HepG2 (cell line): ENCODE measurements around the gene NOS1. TPM values are rescaled to one million over a fixed set of nuclear protein-coding genes. Genes with fewer than 3 reads are reported as not detected.
"Not testable (repeated sequence)": the region's sequence is repeated elsewhere in the genome, so short reads cannot be mapped to it uniquely, and the experiment has no call there.

Source experiments
- ATAC-seq: fragments of 200-7000 bp; cut with Tn5 transposase; 3 replicates; pipeline ENCODE4 v1.9.1; 2020; ENCODE audit warnings: mild to moderate bottlenecking, moderate library complexity
- BruUV-seq: library from RNA; stranded (reverse); fragments of 400-500 nt; replicated peaks from 2 replicates; lab custom pipeline; 2021; lab: Mats Ljungman, UMichigan
- CTCF ChIA-PET: fragments of 300-600 bp; formaldehyde crosslinking; extraction: SDS; loops from one replicate; lab custom pipeline; 2021; ENCODE audit warnings: low total read pairs, inconsistent platforms, low intra/inter-chr PET ratio; lab: Yijun Ruan, JAX
- POLR2A ChIA-PET: fragments of 350-600 bp; sonication (Branson Sonifier 250); formaldehyde crosslinking; loops from one replicate; lab custom pipeline; 2020; ENCODE audit warnings: antibody characterized with exemption, inconsistent platforms; lab: Yijun Ruan, JAX
- DNase-seq: peaks from one replicate; pipeline ENCODE4 v3.0.0-alpha.2; 2015; ENCODE audit warnings: low spot score
- FAIRE-seq: peaks from 3 replicates; lab custom pipeline; 2011; peaks lifted over from hg19 to GRCh38; lab: Jason Lieb, UNC
- H2AFZ ChIP-seq: one replicate; pipeline ENCODE4 v1.6.1; 2011; ENCODE audit warnings: low read length, inconsistent platforms
- H3K27ac ChIP-seq: fragments of 300-600 bp; 3 replicates; pipeline ENCODE4 v1.8.0; 2011; ENCODE audit warnings: mixed run types, mild to moderate bottlenecking, mixed read lengths, low read length, inconsistent platforms; ENCODE audit not compliant: insufficient read depth; ENCODE audit errors: extremely low read length
- H3K27me3 ChIP-seq, 2 experiments: fragments of 200-600 bp in 1 of 2; 2 replicates in 1 of 2; 3 replicates in 1 of 2; pipeline versions ENCODE4 v1.6.0 to v1.8.0; 2011; ENCODE audit warnings: low read length in 2 of 2, mild to moderate bottlenecking in 2 of 2, moderate library complexity in 2 of 2, inconsistent platforms in 1 of 2; ENCODE audit not compliant: insufficient read depth in 2 of 2, control insufficient read depth in 1 of 2
- H3K36me3 ChIP-seq, 2 experiments: fragments of 200-600 bp in 1 of 2; replicated peaks in 1 of 2; 2 replicates in 1 of 2; 3 replicates in 1 of 2; pipeline versions ENCODE4 v1.5.1 to v1.8.0; 2011; ENCODE audit warnings: low read length in 2 of 2, inconsistent platforms in 1 of 2; ENCODE audit not compliant: insufficient read depth in 2 of 2, control insufficient read depth in 1 of 2
- H3K4me1 ChIP-seq: 2 replicates; pipeline ENCODE4 v1.5.1; 2012; ENCODE audit warnings: low read length, inconsistent platforms; ENCODE audit not compliant: insufficient read depth
- H3K4me2 ChIP-seq: 2 replicates; pipeline ENCODE4 v1.6.0; 2011; ENCODE audit warnings: low read depth, low read length, inconsistent platforms
- H3K4me3 ChIP-seq, 3 experiments: fragments of 200-600 bp in 1 of 3; sonication (generic), shearing (Covaris generic) in 1 of 3; replicated peaks in 1 of 3; 2 replicates each; pipeline ENCODE4 v1.5.1; 2011 to 2016; ENCODE audit warnings: low read length in 3 of 3, inconsistent platforms in 2 of 3, low read depth in 2 of 3, mild to moderate bottlenecking in 2 of 3, control low read depth in 1 of 3, mixed read lengths in 1 of 3; ENCODE audit not compliant: insufficient read depth in 1 of 3
- H3K79me2 ChIP-seq: one replicate; pipeline ENCODE4 v1.6.1; 2011; ENCODE audit warnings: low read length, inconsistent platforms; ENCODE audit not compliant: insufficient read depth
- H3K9ac ChIP-seq: 2 replicates; pipeline ENCODE4 v1.6.0; 2011; ENCODE audit warnings: mild to moderate bottlenecking, low read depth, low read length, inconsistent platforms; ENCODE audit not compliant: insufficient read depth
- H3K9me3 ChIP-seq: 2 replicates; pipeline ENCODE4 v1.5.1; 2012; ENCODE audit warnings: mild to moderate bottlenecking, low read length
- H4K20me1 ChIP-seq: 2 replicates; pipeline ENCODE4 v1.6.0; 2011; ENCODE audit warnings: inconsistent platforms, mild to moderate bottlenecking, low read length, moderate library complexity; ENCODE audit not compliant: insufficient read depth
- CBX5 ChIP-seq: sonication (generic); formaldehyde crosslinking; IDR thresholded peaks from 2 replicates; pipeline ENCODE4 v1.4.0; 2020; ENCODE audit warnings: missing genetic modification reagents, borderline replicate concordance
- FOSL2 ChIP-seq: sonication (generic); formaldehyde crosslinking; IDR thresholded peaks from 2 replicates; pipeline ENCODE4 v1.4.0; 2020; ENCODE audit warnings: missing genetic modification reagents
- RBAK ChIP-seq: sonication (generic); formaldehyde crosslinking; IDR thresholded peaks from 2 replicates; pipeline ENCODE4 v1.5.1; 2020; ENCODE audit warnings: mild to moderate bottlenecking, missing genetic modification reagents
- ZNF841 ChIP-seq: sonication (generic); formaldehyde crosslinking; IDR thresholded peaks from 2 replicates; pipeline ENCODE4 v1.8.1; 2023; ENCODE audit warnings: missing genetic modification reagents, borderline replicate concordance
- WGBS: methylation state at CpG from one replicate; pipeline ENCODE4 v1.1.6; 2017; ENCODE audit warnings: low lambda C conversion rate; 5-methylcytosine and 5-hydroxymethylcytosine counted together
- in situ Hi-C: cut with HindIII; loops from 2 replicates; pipeline ENCODE4 v1.10.0; 2017; ENCODE audit warnings: low pct_unique_long_range_greater_than_20kb; ENCODE audit not compliant: extremely low pct_ligation_motif_present
- intact Hi-C: fragments of 100-400 bp; cut with micrococcal nuclease; formaldehyde crosslinking; loops from one replicate; pipeline ENCODE4 v1.10.0; 2022; ENCODE audit not compliant: unreplicated experiment
- polyA plus RNA-seq, 8 experiments: library from polyadenylated mRNA; depleted of rRNA in 3 of 8; stranded (reverse) in 7 of 8; unstranded in 1 of 8; fragments of >200 nt; fragmentation: Illumina TruSeq in 4 of 8; extraction: Trizol in 4 of 8; gene quantifications; 2 replicates each; pipeline versions ENCODE4 v1.2.1 to v1.2.3, GENCODE V29; 2011 to 2016; ENCODE audit warnings: low read depth in 4 of 8, missing spikeins in 1 of 8, mixed read lengths in 1 of 8; ENCODE audit not compliant: insufficient read depth in 1 of 8
- total RNA-seq, 5 experiments: library from RNA; depleted of rRNA; stranded (reverse); fragments of >200 nt; fragmentation: Illumina TruSeq; extraction: Trizol; gene quantifications; 2 replicates each; pipeline ENCODE4 v1.2.3, GENCODE V29; 2016; ENCODE audit warnings: low read depth in 1 of 5
- TF ChIP-seq, protein P1 (sequence below): sonication (generic); formaldehyde crosslinking; IDR thresholded peaks from 2 replicates; pipeline ENCODE4 v1.4.0; 2020; ENCODE audit warnings: missing genetic modification reagents, mild to moderate bottlenecking, borderline replicate concordance
- TF ChIP-seq, protein P2 (sequence below): sonication (generic); formaldehyde crosslinking; IDR thresholded peaks from 2 replicates; pipeline ENCODE4 v1.5.1; 2020; ENCODE audit warnings: mild to moderate bottlenecking, missing genetic modification reagents, borderline replicate concordance

The NOS1 gene
- total and polyA plus RNA-seq, 2 of the 13 experiments (the other 11 are each of a cell fraction or from before 2014, with no cell fraction given): not detected

DNA sequence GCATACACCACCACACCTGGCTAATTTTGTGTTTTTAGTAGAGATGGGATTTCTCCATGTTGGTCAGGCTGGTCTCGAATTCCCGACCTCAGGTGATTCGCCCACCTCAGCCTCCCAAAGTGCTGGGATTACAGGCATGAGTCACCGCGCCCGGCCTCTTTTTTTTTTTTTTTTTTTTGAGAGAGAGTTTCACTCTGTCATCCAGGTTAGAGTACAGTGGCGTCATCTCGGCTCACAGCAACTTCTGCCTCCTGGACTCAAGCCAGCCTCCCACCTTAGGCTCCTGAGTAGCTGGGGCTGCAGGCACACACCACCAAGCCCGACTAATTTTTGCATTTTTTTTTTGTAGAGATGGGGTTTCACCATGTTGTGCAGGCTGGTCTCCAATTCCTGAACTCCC, 166.4 kb downstream of the NOS1 start:
- POLR2A ChIA-PET, H2AFZ ChIP-seq, in situ Hi-C loops, FAIRE-seq, H3K4me2 ChIP-seq, CTCF ChIA-PET, H4K20me1 ChIP-seq, intact Hi-C loops, H3K9me3 ChIP-seq, BruUV-seq, H3K4me3 ChIP-seq, H3K79me2 ChIP-seq, H3K9ac ChIP-seq, H3K36me3 ChIP-seq, H3K27ac ChIP-seq, H3K4me1 ChIP-seq, ATAC-seq: not testable (repeated sequence)
- peaks cover 0 to 25% of the 10 kb centered on the region in 2 experiments; a peak in 3 of 5 replicates for H3K27me3 ChIP-seq
- DNase-seq: peak; percentile 21
- 1% methylated on average over 9 of the region's 9 CpGs for WGBS
- TF ChIP-seq FOSL2 (CRISPR knock-in tag): peak; percentile 74
- TF ChIP-seq, protein P1, sequence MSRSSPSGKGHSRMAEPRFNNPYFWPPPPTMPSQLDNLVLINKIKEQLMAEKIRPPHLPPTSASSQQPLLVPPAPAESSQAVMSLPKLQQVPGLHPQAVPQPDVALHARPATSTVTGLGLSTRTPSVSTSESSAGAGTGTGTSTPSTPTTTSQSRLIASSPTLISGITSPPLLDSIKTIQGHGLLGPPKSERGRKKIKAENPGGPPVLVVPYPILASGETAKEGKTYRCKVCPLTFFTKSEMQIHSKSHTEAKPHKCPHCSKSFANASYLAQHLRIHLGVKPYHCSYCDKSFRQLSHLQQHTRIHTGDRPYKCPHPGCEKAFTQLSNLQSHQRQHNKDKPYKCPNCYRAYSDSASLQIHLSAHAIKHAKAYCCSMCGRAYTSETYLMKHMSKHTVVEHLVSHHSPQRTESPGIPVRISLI: 0 out of 2 replicates have a peak, but pooled peaks have one; percentile 31

DNA sequence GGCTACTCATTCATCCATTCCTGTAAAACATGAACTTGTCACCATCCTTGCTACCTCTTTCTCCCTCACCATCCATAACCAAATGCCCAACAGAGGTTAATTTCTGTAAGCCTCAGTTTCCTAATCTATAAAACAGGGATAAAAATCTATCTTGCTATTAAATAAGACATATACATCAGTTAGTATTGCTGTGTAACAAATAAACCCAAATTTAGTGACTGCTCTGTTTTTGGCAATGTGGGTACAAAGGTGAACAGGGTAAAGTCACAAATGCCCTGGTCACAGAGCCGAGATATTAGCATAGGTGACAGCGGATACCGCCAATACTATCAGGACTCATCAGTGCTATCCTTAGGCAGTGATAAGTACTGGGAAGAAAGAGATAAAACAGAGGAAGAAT, 167.5 kb downstream of the NOS1 start:
- Histone ChIP-seq H3K4me3 (no peak overlapping the region), H3K27ac (no peak overlapping the region), H3K36me3 (no peaks in the 10 kb centered on the region), H3K9ac (no peak overlapping the region), H3K4me1 (peaks cover 11% of the 10 kb centered on the region), H3K9me3 (no peaks in the 10 kb centered on the region), H4K20me1 (peaks cover 7% of the 10 kb centered on the region), H3K27me3 (peaks cover 0 to 25% of the 10 kb centered on the region in 2 experiments; a peak in 3 of 5 replicates), H3K79me2 (peaks cover 10% of the 10 kb centered on the region), H3K4me2 (no peak overlapping the region), H2AFZ (no peak overlapping the region)
- TF ChIP-seq, protein P2, sequence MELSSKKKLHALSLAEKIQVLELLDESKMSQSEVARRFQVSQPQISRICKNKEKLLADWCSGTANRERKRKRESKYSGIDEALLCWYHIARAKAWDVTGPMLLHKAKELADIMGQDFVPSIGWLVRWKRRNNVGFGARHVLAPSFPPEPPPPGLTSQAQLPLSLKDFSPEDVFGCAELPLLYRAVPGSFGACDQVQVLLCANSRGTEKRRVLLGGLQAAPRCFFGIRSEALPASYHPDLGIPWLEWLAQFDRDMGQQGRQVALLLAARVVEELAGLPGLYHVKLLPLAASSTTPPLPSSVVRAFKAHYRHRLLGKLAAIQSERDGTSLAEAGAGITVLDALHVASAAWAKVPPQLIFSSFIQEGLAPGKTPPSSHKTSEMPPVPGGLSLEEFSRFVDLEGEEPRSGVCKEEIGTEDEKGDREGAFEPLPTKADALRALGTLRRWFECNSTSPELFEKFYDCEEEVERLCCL (CRISPR knock-in tag): no peak
- TF ChIP-seq ZNF841 (CRISPR knock-in tag): no peak
- peak; percentile 94 for TF ChIP-seq RBAK
- no peak for TF ChIP-seq CBX5 (CRISPR knock-in tag)
- intact Hi-C loops (no loop called here), in situ Hi-C loops (no loop called here)
- FAIRE-seq (no peak), DNase-seq (no peak), ATAC-seq (no peak)
- BruUV-seq: no TSS peak
- ChIA-PET POLR2A (no interaction called here), CTCF (no interaction called here)
- WGBS: 48% methylated on average over 3 of the region's 3 CpGs

DNA sequence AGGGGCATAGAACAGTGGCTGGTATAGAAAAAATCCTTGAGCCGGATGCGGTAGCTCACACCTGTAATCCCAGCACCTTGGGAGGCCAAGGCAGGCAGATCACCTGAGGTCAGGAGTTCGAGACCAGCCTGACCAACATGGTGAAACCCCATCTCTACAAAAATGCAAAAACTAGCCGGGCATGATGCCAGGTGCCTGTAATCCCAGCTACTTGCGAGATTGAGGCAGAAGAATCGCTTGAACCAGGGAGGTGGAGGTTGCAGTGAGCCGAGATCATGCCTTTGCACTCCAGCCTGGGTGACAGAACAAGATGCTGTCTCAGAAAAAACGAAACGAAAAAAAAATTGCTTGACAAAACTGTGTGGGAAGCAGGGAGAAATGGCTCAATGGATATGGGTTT, 168.8 kb downstream of the NOS1 start:
- DNase-seq, BruUV-seq, H3K4me2 ChIP-seq, H3K4me3 ChIP-seq, H3K27ac ChIP-seq, H3K9ac ChIP-seq, CTCF ChIA-PET, intact Hi-C loops, FAIRE-seq, ATAC-seq, H2AFZ ChIP-seq, POLR2A ChIA-PET, in situ Hi-C loops, H3K9me3 ChIP-seq, H3K36me3 ChIP-seq, H4K20me1 ChIP-seq: not testable (repeated sequence)
- WGBS: 65% methylated on average over 9 of the region's 9 CpGs
- Histone ChIP-seq H3K4me1 (peaks cover 24% of the 10 kb centered on the region), H3K79me2 (peaks cover 20% of the 10 kb centered on the region), H3K27me3 (peaks cover 0 to 23% of the 10 kb centered on the region in 2 experiments; a peak in 2 of 5 replicates)
